B cell (primary cell): Measurements from ENCODE around the gene ITFG2. TPM values are rescaled to one million over a fixed set of nuclear protein-coding genes. Genes with fewer than 3 reads are reported as not detected.

Experiments used
- ATAC-seq: fragments of 200-7000 bp; cut with Tn5 transposase; one replicate; pipeline ENCODE4 v1.10.0; 2021; ENCODE audit warnings: low read depth, mild to moderate bottlenecking, moderate number of reproducible peaks, moderate library complexity
- CTCF ChIA-PET: fragments of 350-600 bp; sonication (Branson Sonifier 250); formaldehyde crosslinking; loops from one replicate; lab custom pipeline; 2021; ENCODE audit warnings: antibody characterized with exemption, inconsistent platforms; lab: Charles Lee
- POLR2A ChIA-PET: fragments of 350-600 bp; sonication (Branson Sonifier 250); formaldehyde crosslinking; loops from one replicate; lab custom pipeline; 2021; ENCODE audit warnings: antibody characterized with exemption; lab: Charles Lee
- DNase-seq: peaks from one replicate; pipeline ENCODE4 v3.0.0; 2013
- H2AFZ ChIP-seq: 2 replicates; pipeline ENCODE4 v1.6.1; 2012; ENCODE audit warnings: mild to moderate bottlenecking, low read depth, low read length; ENCODE audit not compliant: insufficient read depth, poor library complexity, severe bottlenecking
- H3K27ac ChIP-seq, 2 donors: 1 replicate in 1 of 2; 2 replicates in 1 of 2; pipeline ENCODE4 v1.5.1; 2012 to 2013; ENCODE audit warnings: low read length in 2 of 2, mild to moderate bottlenecking in 2 of 2, moderate library complexity in 1 of 2
- H3K27me3 ChIP-seq, 4 experiments: fragments of 200-600 bp in 1 of 4; sonication (generic) in 1 of 4; replicated peaks in 1 of 4; 1 replicate in 2 of 4; 2 replicates in 2 of 4; pipeline versions ENCODE4 v1.6.1 to v1.7.0; 2013 to 2016; ENCODE audit warnings: low read length in 3 of 4, mild to moderate bottlenecking in 2 of 4, mixed read lengths in 1 of 4, moderate library complexity in 1 of 4; ENCODE audit not compliant: insufficient read depth in 4 of 4, control insufficient read depth in 3 of 4; ENCODE audit errors: control extremely low read depth in 1 of 4
- H3K36me3 ChIP-seq, 2 experiments: replicated peaks in 1 of 2; 1 replicate in 1 of 2; 2 replicates in 1 of 2; pipeline versions ENCODE4 v1.6.1 to v1.7.1; 2013; ENCODE audit warnings: low read length in 1 of 2; ENCODE audit not compliant: insufficient read depth in 2 of 2, control insufficient read depth in 1 of 2; ENCODE audit errors: control extremely low read depth in 1 of 2, extremely low read depth in 1 of 2
- H3K4me1 ChIP-seq, 2 donors: fragments of 200-600 bp in 1 of 2; sonication (generic) in 1 of 2; 1 replicate in 1 of 2; 2 replicates in 1 of 2; pipeline versions ENCODE4 v1.5.1 to v1.6.1; 2013 to 2017; ENCODE audit warnings: low read length in 2 of 2; ENCODE audit not compliant: control insufficient read depth in 2 of 2, insufficient read depth in 2 of 2
- H3K4me2 ChIP-seq: replicated peaks from 2 replicates; pipeline ENCODE3; 2012; ENCODE audit warnings: mild to moderate bottlenecking, low read depth, low read length; ENCODE audit not compliant: poor library complexity, severe bottlenecking
- H3K4me3 ChIP-seq, 5 experiments: fragments of 200-600 bp in 1 of 5; sonication (generic) in 1 of 5; 1 replicate in 3 of 5; 2 replicates in 2 of 5; pipeline versions ENCODE4 v1.5.1 to v1.7.0; 2011 to 2016; ENCODE audit warnings: low read length in 4 of 5, mild to moderate bottlenecking in 4 of 5, low read depth in 2 of 5, control low read depth in 1 of 5, moderate library complexity in 1 of 5; ENCODE audit not compliant: insufficient read depth in 1 of 5; ENCODE audit errors: control extremely low read depth in 1 of 5, extremely low read depth in 1 of 5
- H3K79me2 ChIP-seq: fragments of 200-600 bp; sonication (generic); one replicate; pipeline ENCODE4 v1.6.0; 2016; ENCODE audit warnings: low read length; ENCODE audit not compliant: control insufficient read depth, insufficient read depth
- H3K9ac ChIP-seq: fragments of 200-600 bp; sonication (generic); 2 replicates; pipeline ENCODE4 v1.6.1; 2017; ENCODE audit warnings: mild to moderate bottlenecking, low read length, moderate library complexity
- H3K9me3 ChIP-seq, 3 donors: one replicate each; pipeline versions ENCODE4 v1.6.1 to v1.7.1; 2013; ENCODE audit warnings: low read length in 2 of 3; ENCODE audit not compliant: control insufficient read depth in 2 of 3, insufficient read depth in 1 of 3; ENCODE audit errors: control extremely low read depth in 1 of 3
- H4K20me1 ChIP-seq: 2 replicates; pipeline ENCODE4 v1.6.0; 2012; ENCODE audit warnings: mild to moderate bottlenecking, low read length; ENCODE audit not compliant: insufficient read depth, control insufficient read depth, poor library complexity, severe bottlenecking
- H3K27ac Mint-ChIP-seq: one replicate; pipeline ENCODE4 v1.8.0; 2021; ENCODE audit warnings: mixed read lengths
- H3K27me3 Mint-ChIP-seq: one replicate; pipeline ENCODE4 v1.8.0; 2021; ENCODE audit warnings: mixed read lengths
- H3K4me1 Mint-ChIP-seq: one replicate; pipeline ENCODE4 v1.8.0; 2021; ENCODE audit warnings: mixed read lengths
- H3K4me3 Mint-ChIP-seq: one replicate; pipeline ENCODE4 v1.8.0; 2021; ENCODE audit warnings: mixed read lengths
- H3K9me3 Mint-ChIP-seq: one replicate; pipeline ENCODE4 v1.8.0; 2022; ENCODE audit warnings: mixed read lengths; ENCODE audit not compliant: insufficient read depth
- CTCF ChIP-seq: fragments of 200-600 bp; IDR thresholded peaks from one replicate; pipeline ENCODE4 v1.8.0; 2022; ENCODE audit warnings: antibody characterized with exemption, mild to moderate bottlenecking
- EZH2 ChIP-seq: IDR thresholded peaks from 2 replicates; pipeline ENCODE4 v1.6.1; 2012; ENCODE audit warnings: borderline replicate concordance, low read depth, mild to moderate bottlenecking, moderate library complexity, low read length; ENCODE audit not compliant: insufficient read depth, poor library complexity, severe bottlenecking
- WGBS: methylation state at CpG from one replicate; pipeline ENCODE4 v1.1.5; 2013; ENCODE audit warnings: missing lambda C conversion rate; ENCODE audit not compliant: insufficient coverage; 5-methylcytosine and 5-hydroxymethylcytosine counted together
- intact Hi-C: fragments of 100-400 bp; cut with micrococcal nuclease; formaldehyde crosslinking; loops from one replicate; pipeline ENCODE4 v1.10.0; 2022
- polyA plus RNA-seq: library from polyadenylated mRNA; depleted of rRNA; stranded (reverse); fragments of >200 nt; gene quantifications from 2 replicates; pipeline ENCODE4 v1.2.3, GENCODE V29; 2012
- total RNA-seq, 2 donors: library from RNA; stranded (reverse); fragments of 120-200 nt in 1 of 2; gene quantifications; 1 replicate in 1 of 2; 2 replicates in 1 of 2; pipeline versions ENCODE4 v1.2.3 to v1.2.4, GENCODE V29; 2013 to 2022

ITFG2 gene
- total and polyA plus RNA-seq, 2 donors (not counting 1 experiment from before 2014, with no cell fraction given): 88.2 to 137 TPM

- Histone ChIP-seq H3K4me2 (peak overlapping the region; percentile 99), H3K79me2 (peaks cover 28% of the 10 kb centered on the region), H3K4me1 (peaks cover 12 to 21% of the 10 kb centered on the region in 2 donors), H3K9me3 (no peaks in the 10 kb centered on the region), H3K4me3 (peak overlapping the region; percentile 67 to 97 (median 76)), H2AFZ (peak overlapping the region; percentile 90), H3K36me3 (peaks cover 2 to 40% of the 10 kb centered on the region in 2 experiments), H3K27me3 (no peaks in the 10 kb centered on the region), H3K9ac (peak overlapping the region; percentile 87), H4K20me1 (peaks cover 21% of the 10 kb centered on the region), H3K27ac (peak overlapping the region; percentile 2 to 63)
- no peak for ATAC-seq
- CTCF ChIA-PET: interaction anchor here (0.5 to 2.7 kb wide), 6 partner anchors 10 to 278 kb away, joined by 3 to 13 read pairs (median 5); partner anchors contain the start of gene ITFG2
- H3K9me3 Mint-ChIP-seq: no peaks in the 10 kb centered on the region
- intact Hi-C loops: loop anchor here (5.0 to 10.0 kb wide), 5 partner anchors 81 to 1079 kb away; partner anchors contain the start of genes DCP1B, FOXM1, PARP11 and RHNO1
- H3K4me3 Mint-ChIP-seq: peak overlapping the region; percentile 97
- POLR2A ChIA-PET: interaction anchor here (0.5 to 2.4 kb wide), 4 partner anchors 15 to 105 kb away, joined by 3 to 17 read pairs (median 5); partner anchors contain the start of gene ITFG2
- peaks cover 24% of the 10 kb centered on the region for H3K4me1 Mint-ChIP-seq
- H3K27me3 Mint-ChIP-seq: no peaks in the 10 kb centered on the region
- WGBS: 5% methylated on average over 13 of the region's 14 CpGs
- TF ChIP-seq CTCF (no peak), EZH2 (no peak)
- DNase-seq: no peak
- H3K27ac Mint-ChIP-seq: peak overlapping the region; percentile 92
Observed at GRCh38 chr12:2796187-2796666, 16.2 kb upstream of the ITFG2 start.

- Histone ChIP-seq H3K27me3 (no peaks in the 10 kb centered on the region), H3K27ac (no peak overlapping the region), H3K36me3 (peaks cover 2 to 53% of the 10 kb centered on the region in 2 experiments), H3K4me2 (no peak overlapping the region), H3K9ac (no peak overlapping the region), H2AFZ (no peak overlapping the region), H3K4me1 (peaks cover 12 to 21% of the 10 kb centered on the region in 2 donors), H3K79me2 (peaks cover 28% of the 10 kb centered on the region), H3K4me3 (no peak overlapping the region), H4K20me1 (peaks cover 21% of the 10 kb centered on the region), H3K9me3 (no peaks in the 10 kb centered on the region)
- intact Hi-C loops: loop anchor here (5.0 to 10.0 kb wide), 5 partner anchors 79 to 1077 kb away; partner anchors contain the start of genes DCP1B, FOXM1, PARP11 and RHNO1
- Mint-ChIP-seq H3K27me3 (no peaks in the 10 kb centered on the region), H3K4me3 (peak overlapping the region; percentile 14), H3K27ac (peak overlapping the region; percentile 15), H3K9me3 (no peaks in the 10 kb centered on the region), H3K4me1 (peaks cover 24% of the 10 kb centered on the region)
- ATAC-seq: no peak
- DNase-seq: no peak
- ChIA-PET CTCF (no interaction called here), POLR2A (no interaction called here)
- 94% methylated on average over 6 of the region's 7 CpGs for WGBS
- TF ChIP-seq EZH2: no peak
- no peak for TF ChIP-seq CTCF
Observed at GRCh38 chr12:2797721-2798418, 14.6 kb upstream of the ITFG2 start.
